ENCODE data around the gene P2RY12.

P2RY12 gene

GRCh38 chr3:151316267-151316991, 68.1 kb downstream of the P2RY12 start, which contains the start of gene GPR87:
TSS of gene GPR87 (minus strand) at chr3:151316820. CDS start at chr3:151300100, 16,720 bp downstream.
- no peak within 1 kb of the TSS for H3K9ac ChIP-seq (ENCODE audit: low read length)
- no peak within 1 kb of the TSS for H3K4me3 ChIP-seq (ENCODE audit: low read depth in 1 of 2, low read length in 2 of 2)
- no peaks in the 10 kb centered on the region for H3K27me3 ChIP-seq (ENCODE audit: control insufficient read depth in 1 of 2, insufficient read depth in 2 of 2, low read length in 2 of 2)

GRCh38 chr3:151315846-151316245, 68.7 kb downstream of the P2RY12 start:
- no peaks in the 10 kb centered on the region for H3K36me3 ChIP-seq (ENCODE audit: insufficient read depth, low read length)
- no peak overlapping the region for H3K27ac ChIP-seq (ENCODE audit: low read depth, low read length)
- H3K27me3 ChIP-seq (ENCODE audit: control insufficient read depth in 1 of 2, insufficient read depth in 2 of 2, low read length in 2 of 2), result no peaks in the 10 kb centered on the region
- H3K4me1 ChIP-seq (ENCODE audit: insufficient read depth, low read length), result no peaks in the 10 kb centered on the region
- H3K4me3 ChIP-seq (ENCODE audit: low read depth in 1 of 2, low read length in 2 of 2), result no peak overlapping the region
- no peaks in the 10 kb centered on the region for H3K9me3 ChIP-seq (ENCODE audit: low read length)
- H3K9ac ChIP-seq (ENCODE audit: low read length), result no peak overlapping the region

More at GRCh38 chr3:151316267-151316991, 68.1 kb downstream of the P2RY12 start, which contains the start of gene GPR87:
- Histone ChIP-seq H3K36me3 (ENCODE audit: insufficient read depth, low read length) (no peaks in the 10 kb centered on the region), H3K4me1 (ENCODE audit: insufficient read depth, low read length) (no peaks in the 10 kb centered on the region), H3K9me3 (ENCODE audit: low read length) (no peaks in the 10 kb centered on the region), H3K27ac (ENCODE audit: low read depth, low read length) (no peak within 1 kb of the TSS)

GRCh38 chr3:151315136-151315535, 69.4 kb downstream of the P2RY12 start:
- H3K4me1 ChIP-seq (ENCODE audit: insufficient read depth, low read length), result no peaks in the 10 kb centered on the region
- H3K4me3 ChIP-seq (ENCODE audit: low read depth in 1 of 2, low read length in 2 of 2), result no peak overlapping the region
- H3K27ac ChIP-seq (ENCODE audit: low read depth, low read length), result no peak overlapping the region
- H3K36me3 ChIP-seq (ENCODE audit: insufficient read depth, low read length), result no peaks in the 10 kb centered on the region
- no peaks in the 10 kb centered on the region for H3K27me3 ChIP-seq (ENCODE audit: control insufficient read depth in 1 of 2, insufficient read depth in 2 of 2, low read length in 2 of 2)
- no peaks in the 10 kb centered on the region for H3K9me3 ChIP-seq (ENCODE audit: low read length)
- no peak overlapping the region for H3K9ac ChIP-seq (ENCODE audit: low read length)

GRCh38 chr3:151314593-151314992, 70.0 kb downstream of the P2RY12 start:
- Histone ChIP-seq H3K27me3 (ENCODE audit: control insufficient read depth in 1 of 2, insufficient read depth in 2 of 2, low read length in 2 of 2) (no peaks in the 10 kb centered on the region), H3K36me3 (ENCODE audit: insufficient read depth, low read length) (no peaks in the 10 kb centered on the region), H3K27ac (ENCODE audit: low read depth, low read length) (no peak overlapping the region), H3K4me1 (ENCODE audit: insufficient read depth, low read length) (no peaks in the 10 kb centered on the region), H3K4me3 (ENCODE audit: low read depth in 1 of 2, low read length in 2 of 2) (no peak overlapping the region), H3K9me3 (ENCODE audit: low read length) (no peaks in the 10 kb centered on the region), H3K9ac (ENCODE audit: low read length) (no peak overlapping the region)

GRCh38 chr3:151314137-151314536, 70.4 kb downstream of the P2RY12 start:
- no peak overlapping the region for H3K27ac ChIP-seq (ENCODE audit: low read depth, low read length)
- no peaks in the 10 kb centered on the region for H3K4me1 ChIP-seq (ENCODE audit: insufficient read depth, low read length)
- no peak overlapping the region for H3K4me3 ChIP-seq (ENCODE audit: low read depth in 1 of 2, low read length in 2 of 2)
- no peak overlapping the region for H3K9ac ChIP-seq (ENCODE audit: low read length)
- no peaks in the 10 kb centered on the region for H3K27me3 ChIP-seq (ENCODE audit: control insufficient read depth in 1 of 2, insufficient read depth in 2 of 2, low read length in 2 of 2)
- H3K36me3 ChIP-seq (ENCODE audit: insufficient read depth, low read length), result no peaks in the 10 kb centered on the region
- H3K9me3 ChIP-seq (ENCODE audit: low read length), result no peaks in the 10 kb centered on the region

- Histone ChIP-seq H3K9me3 (ENCODE audit: low read length) (no peaks in the 10 kb centered on the region), H3K4me1 (ENCODE audit: insufficient read depth, low read length) (no peaks in the 10 kb centered on the region), H3K27me3 (ENCODE audit: control insufficient read depth in 1 of 2, insufficient read depth in 2 of 2, low read length in 2 of 2) (no peaks in the 10 kb centered on the region), H3K9ac (ENCODE audit: low read length) (no peak overlapping the region), H3K4me3 (ENCODE audit: low read depth in 1 of 2, low read length in 2 of 2) (no peak overlapping the region), H3K27ac (ENCODE audit: low read depth, low read length) (no peak overlapping the region), H3K36me3 (ENCODE audit: insufficient read depth, low read length) (no peaks in the 10 kb centered on the region)
These were observed 71.6 kb downstream of the P2RY12 start for GRCh38 chr3:151312972-151313371.

- Histone ChIP-seq H3K27ac (ENCODE audit: low read depth, low read length) (no peak overlapping the region), H3K4me3 (ENCODE audit: low read depth in 1 of 2, low read length in 2 of 2) (no peak overlapping the region), H3K9ac (ENCODE audit: low read length) (no peak overlapping the region), H3K9me3 (ENCODE audit: low read length) (no peaks in the 10 kb centered on the region), H3K27me3 (ENCODE audit: control insufficient read depth in 1 of 2, insufficient read depth in 2 of 2, low read length in 2 of 2) (no peaks in the 10 kb centered on the region), H3K36me3 (ENCODE audit: insufficient read depth, low read length) (no peaks in the 10 kb centered on the region), H3K4me1 (ENCODE audit: insufficient read depth, low read length) (no peaks in the 10 kb centered on the region)
These were observed 75.0 kb downstream of the P2RY12 start for GRCh38 chr3:151309566-151309965.

- Histone ChIP-seq H3K27ac (ENCODE audit: low read depth, low read length) (no peak overlapping the region), H3K4me3 (ENCODE audit: low read depth in 1 of 2, low read length in 2 of 2) (no peak overlapping the region), H3K36me3 (ENCODE audit: insufficient read depth, low read length) (no peaks in the 10 kb centered on the region), H3K27me3 (ENCODE audit: control insufficient read depth in 1 of 2, insufficient read depth in 2 of 2, low read length in 2 of 2) (no peaks in the 10 kb centered on the region), H3K4me1 (ENCODE audit: insufficient read depth, low read length) (no peaks in the 10 kb centered on the region), H3K9ac (ENCODE audit: low read length) (no peak overlapping the region), H3K9me3 (ENCODE audit: low read length) (no peaks in the 10 kb centered on the region)
These were observed 76.7 kb downstream of the P2RY12 start for GRCh38 chr3:151307583-151308488.

GRCh38 chr3:151307131-151307530, 77.4 kb downstream of the P2RY12 start:
- H3K9me3 ChIP-seq (ENCODE audit: low read length), result no peaks in the 10 kb centered on the region
- no peak overlapping the region for H3K27ac ChIP-seq (ENCODE audit: low read depth, low read length)
- H3K4me3 ChIP-seq (ENCODE audit: low read depth in 1 of 2, low read length in 2 of 2), result no peak overlapping the region
- H3K27me3 ChIP-seq (ENCODE audit: control insufficient read depth in 1 of 2, insufficient read depth in 2 of 2, low read length in 2 of 2), result no peaks in the 10 kb centered on the region
- no peaks in the 10 kb centered on the region for H3K4me1 ChIP-seq (ENCODE audit: insufficient read depth, low read length)
- H3K9ac ChIP-seq (ENCODE audit: low read length), result no peak overlapping the region
- H3K36me3 ChIP-seq (ENCODE audit: insufficient read depth, low read length), result no peaks in the 10 kb centered on the region

- no peak overlapping the region for H3K4me3 ChIP-seq (ENCODE audit: low read depth in 1 of 2, low read length in 2 of 2)
- H3K4me1 ChIP-seq (ENCODE audit: insufficient read depth, low read length), result no peaks in the 10 kb centered on the region
- H3K36me3 ChIP-seq (ENCODE audit: insufficient read depth, low read length), result no peaks in the 10 kb centered on the region
- no peak overlapping the region for H3K9ac ChIP-seq (ENCODE audit: low read length)
- no peaks in the 10 kb centered on the region for H3K9me3 ChIP-seq (ENCODE audit: low read length)
- no peak overlapping the region for H3K27ac ChIP-seq (ENCODE audit: low read depth, low read length)
- no peaks in the 10 kb centered on the region for H3K27me3 ChIP-seq (ENCODE audit: control insufficient read depth in 1 of 2, insufficient read depth in 2 of 2, low read length in 2 of 2)
These were observed 78.3 kb downstream of the P2RY12 start for GRCh38 chr3:151306168-151306810.

GRCh38 chr3:151305775-151306151, 78.8 kb downstream of the P2RY12 start:
- Histone ChIP-seq H3K9ac (ENCODE audit: low read length) (no peak overlapping the region), H3K27me3 (ENCODE audit: control insufficient read depth in 1 of 2, insufficient read depth in 2 of 2, low read length in 2 of 2) (no peaks in the 10 kb centered on the region), H3K4me3 (ENCODE audit: low read depth in 1 of 2, low read length in 2 of 2) (no peak overlapping the region), H3K36me3 (ENCODE audit: insufficient read depth, low read length) (no peaks in the 10 kb centered on the region), H3K9me3 (ENCODE audit: low read length) (no peaks in the 10 kb centered on the region), H3K4me1 (ENCODE audit: insufficient read depth, low read length) (no peaks in the 10 kb centered on the region), H3K27ac (ENCODE audit: low read depth, low read length) (no peak overlapping the region)

Data from muscle layer of colon (tissue), 2 donors.